ENCODE data around the gene ETNPPL. TPM values are rescaled to one million over a fixed set of nuclear protein-coding genes. Genes with fewer than 3 reads are reported as not detected.
"Not testable (repeated sequence)": the region's sequence is repeated elsewhere in the genome, so short reads cannot be mapped to it uniquely, and the experiment has no call there.

Gene ETNPPL
- total RNA-seq, 2 donors from 2014 or later, result not detected

- no peak for ATAC-seq
- H3K9me3 Mint-ChIP-seq, result no peaks in the 10 kb centered on the region
- H3K27ac Mint-ChIP-seq, result no peak overlapping the region
- H3K36me3 Mint-ChIP-seq, result no peaks in the 10 kb centered on the region
- no peak for DNase-seq (ENCODE audit: low spot score in 2 of 2)
Observed at GRCh38 chr4:108717386-108717785, 45.5 kb downstream of the ETNPPL start.

GRCh38 chr4:108716340-108716739 lies 46.5 kb downstream of the ETNPPL start:
- Mint-ChIP-seq H3K27ac (no peak overlapping the region), H3K36me3 (no peaks in the 10 kb centered on the region), H3K9me3 (no peaks in the 10 kb centered on the region)
- ATAC-seq (no peak), DNase-seq (ENCODE audit: low spot score in 2 of 2) (no peak)

GRCh38 chr4:108714880-108715279 lies 48.0 kb downstream of the ETNPPL start:
- H3K27ac Mint-ChIP-seq, result no peak overlapping the region
- no peaks in the 10 kb centered on the region for H3K36me3 Mint-ChIP-seq
- no peaks in the 10 kb centered on the region for H3K9me3 Mint-ChIP-seq
- ATAC-seq, result no peak
- no peak for DNase-seq (ENCODE audit: low spot score in 2 of 2)

DNA sequence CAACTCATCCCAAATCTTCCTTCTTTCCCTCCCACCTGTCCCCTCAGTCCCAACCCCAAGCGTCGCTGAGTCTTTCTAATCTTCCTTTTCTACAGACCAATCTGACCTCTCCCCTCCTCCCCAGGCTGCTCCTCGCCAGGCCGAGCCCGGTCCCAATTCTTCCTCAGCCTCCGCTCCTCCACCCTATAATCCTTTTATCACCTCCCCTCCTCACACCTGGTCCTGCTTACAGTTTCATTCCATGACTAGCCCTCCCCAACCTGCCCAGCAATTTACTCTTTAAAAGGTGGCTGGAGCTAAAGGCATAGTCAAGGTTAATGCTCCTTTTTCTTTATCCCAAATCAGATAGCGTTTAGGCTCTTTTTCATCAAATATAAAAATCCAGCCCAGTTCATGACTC lies 52.3 kb downstream of the ETNPPL start:
- not testable (repeated sequence) for ATAC-seq; H3K9me3 Mint-ChIP-seq; H3K27ac Mint-ChIP-seq; DNase-seq (ENCODE audit: low spot score in 2 of 2); H3K36me3 Mint-ChIP-seq

DNA sequence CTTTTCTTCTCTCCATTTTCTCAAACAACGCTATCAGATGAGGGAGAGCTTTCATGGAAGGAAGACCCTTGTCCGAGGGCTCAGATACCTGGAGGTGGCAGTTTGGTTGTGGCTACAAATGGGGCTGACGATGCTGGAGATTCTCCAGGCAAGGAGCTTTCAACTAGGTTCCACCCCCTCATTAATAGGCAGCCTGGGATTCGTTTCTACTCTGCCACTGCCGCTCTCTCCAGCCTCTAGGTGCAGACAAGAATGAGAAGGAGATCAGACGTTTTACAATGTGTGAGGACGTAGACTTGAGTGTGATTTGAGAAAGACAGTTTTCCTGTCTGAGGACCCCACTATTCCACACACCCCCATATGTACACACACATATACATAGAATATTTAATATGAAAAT lies 53.1 kb downstream of the ETNPPL start:
- Mint-ChIP-seq H3K9me3 (no peaks in the 10 kb centered on the region), H3K36me3 (no peaks in the 10 kb centered on the region), H3K27ac (no peak overlapping the region)
- ATAC-seq, result no peak
- no peak for DNase-seq (ENCODE audit: low spot score in 2 of 2)

GRCh38 chr4:108709234-108709633 lies 53.6 kb downstream of the ETNPPL start:
- Mint-ChIP-seq H3K9me3 (no peaks in the 10 kb centered on the region), H3K27ac (peak overlapping the region in 1 of 2 donors; percentile 44), H3K36me3 (no peaks in the 10 kb centered on the region)
- ATAC-seq (no peak), DNase-seq (ENCODE audit: low spot score in 2 of 2) (no peak)

DNA sequence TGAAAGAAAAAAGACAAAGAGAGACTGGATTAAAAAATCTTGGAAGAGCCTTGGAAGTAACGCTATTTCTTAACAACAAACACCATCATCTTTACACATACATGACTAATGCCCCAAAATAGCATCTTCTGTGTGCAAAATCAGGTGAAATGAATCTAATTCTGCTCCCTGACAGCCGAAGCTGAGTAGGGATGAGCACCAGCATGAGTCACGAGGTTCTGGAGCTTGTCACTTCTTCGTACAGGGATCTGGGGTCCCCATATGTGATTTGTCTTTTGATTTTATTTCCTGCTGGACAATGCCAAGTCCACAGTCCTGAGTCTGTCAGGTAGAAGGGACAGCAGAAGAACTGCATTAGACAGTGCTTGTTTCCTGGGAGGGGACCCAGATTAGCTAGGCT lies 56.6 kb downstream of the ETNPPL start:
- no peaks in the 10 kb centered on the region for H3K9me3 Mint-ChIP-seq
- no peak overlapping the region for H3K27ac Mint-ChIP-seq
- ATAC-seq (no peak), DNase-seq (ENCODE audit: low spot score in 2 of 2) (no peak)
- H3K36me3 Mint-ChIP-seq, result no peaks in the 10 kb centered on the region

DNA sequence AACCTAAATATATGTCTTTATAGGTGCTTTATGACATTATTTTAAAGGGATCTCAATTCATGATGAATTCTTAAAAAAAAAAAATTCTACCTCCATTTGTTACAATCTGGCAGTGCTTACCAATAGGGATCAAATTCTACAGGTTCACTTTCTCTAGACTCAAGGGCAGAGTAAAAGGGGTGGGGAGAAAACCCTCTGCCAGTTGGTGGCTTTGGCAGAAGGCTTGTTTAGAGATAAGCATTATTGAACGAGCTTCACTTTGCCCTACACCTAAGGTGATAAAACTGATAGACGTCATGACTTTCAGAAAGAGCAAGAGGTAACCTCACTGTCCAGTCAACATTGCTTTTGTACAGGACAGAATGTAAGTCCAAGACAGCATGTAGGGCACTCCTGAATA lies 58.9 kb downstream of the ETNPPL start:
- H3K27ac Mint-ChIP-seq, result no peak overlapping the region
- no peaks in the 10 kb centered on the region for H3K9me3 Mint-ChIP-seq
- DNase-seq (ENCODE audit: low spot score in 2 of 2) (no peak), ATAC-seq (no peak)
- no peaks in the 10 kb centered on the region for H3K36me3 Mint-ChIP-seq

DNA sequence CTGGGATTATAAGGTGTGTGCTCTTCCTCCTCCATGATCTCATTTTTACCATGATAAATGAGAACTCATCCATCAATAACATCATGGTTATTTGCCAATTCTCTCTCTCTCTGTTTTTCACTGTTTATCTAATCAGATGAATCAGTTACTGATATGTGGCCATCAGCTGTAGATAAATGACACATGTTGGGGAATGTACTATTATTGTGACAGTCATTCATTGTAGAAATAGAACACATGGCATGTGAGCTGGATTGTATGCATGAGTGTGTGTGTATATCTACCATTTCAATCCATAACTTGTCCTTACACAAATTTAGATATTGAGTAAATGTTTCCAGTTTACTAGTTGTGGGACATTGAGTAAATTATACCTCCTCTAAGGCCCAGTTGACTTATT lies 59.5 kb downstream of the ETNPPL start:
- H3K27ac Mint-ChIP-seq, result no peak overlapping the region
- H3K9me3 Mint-ChIP-seq, result no peaks in the 10 kb centered on the region
- no peaks in the 10 kb centered on the region for H3K36me3 Mint-ChIP-seq
- DNase-seq (ENCODE audit: low spot score in 2 of 2) (no peak), ATAC-seq (no peak)

DNA sequence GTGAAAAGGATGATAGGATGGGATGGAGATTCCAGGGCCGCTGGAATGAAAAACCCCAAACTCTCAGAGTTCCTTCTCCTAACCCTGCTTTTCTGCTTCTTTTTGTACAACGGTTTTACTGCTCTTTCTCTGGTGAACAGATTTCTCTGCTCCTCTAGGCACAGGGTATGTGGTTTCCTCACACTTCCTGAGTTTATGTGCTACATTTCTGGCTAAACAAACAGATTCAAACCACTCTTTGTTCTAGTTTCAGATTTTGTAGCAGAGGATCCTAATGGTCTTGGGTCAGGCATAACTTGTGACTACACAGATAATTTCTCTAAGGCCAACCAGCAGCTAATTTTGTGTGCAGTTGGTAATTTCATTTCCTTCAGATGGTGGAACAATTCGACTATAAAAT lies 59.9 kb downstream of the ETNPPL start:
- ATAC-seq (no peak), DNase-seq (ENCODE audit: low spot score in 2 of 2) (no peak)
- Mint-ChIP-seq H3K9me3 (no peaks in the 10 kb centered on the region), H3K27ac (no peak overlapping the region), H3K36me3 (no peaks in the 10 kb centered on the region)

DNA sequence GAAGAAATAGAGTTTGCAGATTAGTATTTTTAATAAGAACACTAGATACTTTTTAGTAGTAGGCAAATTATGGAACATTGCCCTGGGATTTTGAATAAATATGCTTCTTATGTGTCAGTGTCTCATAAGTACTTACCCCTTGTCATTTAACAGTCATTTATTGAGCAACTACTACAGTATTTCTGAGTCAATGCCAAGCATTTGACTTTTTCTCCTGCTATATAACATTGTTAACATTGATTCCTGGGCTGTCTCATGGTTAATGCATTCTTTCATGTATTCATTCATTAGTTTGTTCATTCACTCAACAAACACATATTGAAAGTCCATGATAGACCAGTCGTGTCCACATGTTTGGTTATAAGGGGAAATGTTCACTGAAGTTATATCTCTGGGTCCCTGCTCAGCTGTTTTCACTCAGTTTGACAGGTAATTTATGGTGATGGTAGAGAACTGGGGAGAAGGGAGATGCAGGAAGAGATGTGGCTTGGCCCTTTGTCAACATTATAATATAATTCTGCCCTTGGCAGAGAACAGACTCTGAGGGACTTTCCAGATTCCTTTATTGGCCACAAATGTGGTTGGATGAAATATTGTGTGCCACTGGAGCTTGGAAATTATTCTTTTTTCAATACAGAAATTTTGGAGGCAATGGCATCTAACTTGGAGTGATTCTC lies 62.6 kb downstream of the ETNPPL start:
- DNase-seq (ENCODE audit: low spot score in 2 of 2) (no peak), ATAC-seq (no peak)
- H3K36me3 Mint-ChIP-seq, result no peaks in the 10 kb centered on the region
- H3K9me3 Mint-ChIP-seq, result no peaks in the 10 kb centered on the region
- H3K27ac Mint-ChIP-seq, result no peak overlapping the region

- ATAC-seq (no peak), DNase-seq (ENCODE audit: low spot score in 2 of 2) (no peak)
Observed at GRCh38 chr4:108696160-108696559, 66.7 kb downstream of the ETNPPL start.

DNA sequence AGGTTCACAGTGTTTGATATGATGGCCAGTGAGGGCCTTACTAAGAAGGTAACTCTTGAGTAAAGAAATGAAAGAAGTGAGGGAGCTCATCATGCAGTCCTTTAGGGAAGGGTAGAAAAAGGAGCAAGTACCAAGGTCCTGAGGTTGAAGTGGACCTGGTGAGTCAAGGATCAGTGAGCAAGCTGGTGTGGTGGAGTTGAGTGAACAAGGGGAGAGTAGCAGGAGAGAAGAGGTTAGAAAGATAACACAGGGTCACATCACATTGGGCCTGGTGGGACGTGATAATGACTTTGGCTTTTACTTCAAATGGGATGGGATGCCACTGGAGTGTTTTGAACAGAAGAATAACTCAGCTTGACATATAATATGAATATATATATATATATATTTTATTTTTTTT lies 67.8 kb downstream of the ETNPPL start:
- Mint-ChIP-seq H3K27ac (no peak overlapping the region), H3K9me3 (no peaks in the 10 kb centered on the region), H3K36me3 (no peaks in the 10 kb centered on the region)
- ATAC-seq (no peak), DNase-seq (ENCODE audit: low spot score in 2 of 2) (no peak)

More at GRCh38 chr4:108696160-108696559, 66.7 kb downstream of the ETNPPL start:
- Mint-ChIP-seq H3K9me3 (no peaks in the 10 kb centered on the region), H3K27ac (no peak overlapping the region), H3K36me3 (no peaks in the 10 kb centered on the region)

DNA sequence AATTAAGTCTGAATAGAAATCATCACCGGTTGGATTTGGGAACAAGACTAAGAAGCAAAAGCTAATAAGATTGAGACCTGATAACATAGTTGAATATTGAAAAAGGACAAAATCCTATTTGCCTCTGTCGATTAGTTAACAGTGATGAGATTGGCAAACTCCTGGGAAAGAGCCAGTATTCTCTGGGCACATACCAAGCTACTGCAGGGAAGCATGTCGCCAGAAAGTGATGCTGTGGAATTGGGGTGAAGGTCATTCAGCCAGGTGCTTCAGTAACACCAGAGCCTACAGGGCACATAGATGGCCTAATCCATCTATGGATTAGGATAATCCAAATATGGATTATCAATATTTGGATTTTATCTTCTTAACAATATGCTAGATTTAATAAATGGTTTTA lies 68.4 kb downstream of the ETNPPL start:
- H3K9me3 Mint-ChIP-seq, result no peaks in the 10 kb centered on the region
- no peaks in the 10 kb centered on the region for H3K36me3 Mint-ChIP-seq
- no peak for ATAC-seq
- no peak overlapping the region for H3K27ac Mint-ChIP-seq
- no peak for DNase-seq (ENCODE audit: low spot score in 2 of 2)

- H3K9me3 Mint-ChIP-seq, result no peaks in the 10 kb centered on the region
- no peak for DNase-seq (ENCODE audit: low spot score in 2 of 2)
- no peak for ATAC-seq
- H3K27ac Mint-ChIP-seq, result no peak overlapping the region
- H3K36me3 Mint-ChIP-seq, result no peaks in the 10 kb centered on the region
Observed at GRCh38 chr4:108693819-108694218, 69.0 kb downstream of the ETNPPL start.

DNA sequence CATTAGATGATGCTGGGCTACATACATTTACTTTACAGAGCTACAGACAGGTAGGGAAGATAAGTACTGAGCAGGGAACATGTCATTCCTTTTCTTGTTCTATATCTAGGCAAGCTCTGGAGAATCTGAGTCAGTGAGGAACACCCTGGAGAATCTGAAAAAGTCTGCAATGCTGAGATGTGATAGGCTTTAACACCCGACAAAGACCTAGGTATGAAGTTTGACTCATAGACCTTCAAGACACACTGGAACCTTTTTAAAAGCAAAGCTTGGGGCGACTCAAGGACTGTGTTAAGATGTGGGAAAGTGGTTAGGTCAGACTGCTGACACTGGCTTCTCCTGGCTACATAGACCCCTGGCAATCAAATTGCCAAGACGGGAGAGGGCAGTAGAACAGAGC lies 69.6 kb downstream of the ETNPPL start:
- no peaks in the 10 kb centered on the region for H3K9me3 Mint-ChIP-seq
- DNase-seq (ENCODE audit: low spot score in 2 of 2) (no peak), ATAC-seq (peak in 1 of 2 donors; percentile 20)
- H3K27ac Mint-ChIP-seq, result no peak overlapping the region
- H3K36me3 Mint-ChIP-seq, result no peaks in the 10 kb centered on the region

Measured in activated naive CD4-positive, alpha-beta T cell treated with anti-CD3 and anti-CD28 coated beads, Interleukin-2, amount 50 U/mL, for 72 hours (primary cell).